MCF 10A (cell line): ENCODE data around the gene BAHD1. TPM values are rescaled to one million over a fixed set of nuclear protein-coding genes. Genes with fewer than 3 reads are reported as not detected.
A peak's percentile ranks its signal among the peaks of the same experiment; 100 is the strongest.

ENCODE experiments used
- BruUV-seq: library from RNA; stranded (reverse); fragments of 400-500 nt; replicated peaks from 2 replicates; lab custom pipeline; 2021; lab: Mats Ljungman, UMichigan
- CTCF ChIA-PET: fragments of 300-600 bp; sonication (Branson Sonifier 250); formaldehyde crosslinking; extraction: SDS; loops from one replicate; lab custom pipeline; 2021; ENCODE audit warnings: antibody characterized with exemption, inconsistent platforms; lab: Yijun Ruan, JAX
- POLR2A ChIA-PET: fragments of 300-600, 350-650 bp; sonication (Branson Sonifier 250); formaldehyde crosslinking; extraction: SDS; loops from one replicate; lab custom pipeline; 2020; ENCODE audit warnings: antibody characterized with exemption, inconsistent platforms; lab: Yijun Ruan, JAX
- DNase-seq: peaks from one replicate; pipeline ENCODE4 v3.0.0-alpha.2; 2018; ENCODE audit not compliant: unreplicated experiment
- H3K27ac Mint-ChIP-seq: one replicate; pipeline ENCODE4 v1.8.0; 2022; ENCODE audit warnings: mild to moderate bottlenecking, low read depth, mixed read lengths; ENCODE audit not compliant: unreplicated experiment
- H3K27me3 Mint-ChIP-seq: one replicate; pipeline ENCODE4 v1.8.0; 2022; ENCODE audit warnings: mixed read lengths; ENCODE audit not compliant: insufficient read depth, unreplicated experiment
- H3K36me3 Mint-ChIP-seq: one replicate; pipeline ENCODE4 v1.8.0; 2022; ENCODE audit warnings: mild to moderate bottlenecking, moderate library complexity, mixed read lengths; ENCODE audit not compliant: insufficient read depth, unreplicated experiment
- H3K4me1 Mint-ChIP-seq: one replicate; pipeline ENCODE4 v1.8.0; 2022; ENCODE audit warnings: mixed read lengths; ENCODE audit not compliant: insufficient read depth, unreplicated experiment
- H3K4me3 Mint-ChIP-seq: one replicate; pipeline ENCODE4 v1.8.0; 2022; ENCODE audit warnings: mild to moderate bottlenecking, moderate library complexity, mixed read lengths; ENCODE audit not compliant: unreplicated experiment
- H3K9me3 Mint-ChIP-seq: one replicate; pipeline ENCODE4 v1.8.0; 2022; ENCODE audit warnings: mixed read lengths; ENCODE audit not compliant: unreplicated experiment
- CTCF ChIP-seq: fragments of 200-600 bp; IDR thresholded peaks from one replicate; pipeline ENCODE4 v1.8.0; 2022; ENCODE audit warnings: antibody characterized with exemption, mild to moderate bottlenecking; ENCODE audit not compliant: unreplicated experiment
- intact Hi-C: fragments of 100-400 bp; cut with micrococcal nuclease; formaldehyde crosslinking; loops from 2 replicates; pipeline ENCODE4 v1.14.1; 2022
- total RNA-seq: library from RNA; stranded (reverse); gene quantifications from 2 replicates; pipeline ENCODE4 v1.2.3, GENCODE V29; 2022

The BAHD1 gene
- total RNA-seq, 1 experiment from 2014 or later: 14.9 TPM

DNA sequence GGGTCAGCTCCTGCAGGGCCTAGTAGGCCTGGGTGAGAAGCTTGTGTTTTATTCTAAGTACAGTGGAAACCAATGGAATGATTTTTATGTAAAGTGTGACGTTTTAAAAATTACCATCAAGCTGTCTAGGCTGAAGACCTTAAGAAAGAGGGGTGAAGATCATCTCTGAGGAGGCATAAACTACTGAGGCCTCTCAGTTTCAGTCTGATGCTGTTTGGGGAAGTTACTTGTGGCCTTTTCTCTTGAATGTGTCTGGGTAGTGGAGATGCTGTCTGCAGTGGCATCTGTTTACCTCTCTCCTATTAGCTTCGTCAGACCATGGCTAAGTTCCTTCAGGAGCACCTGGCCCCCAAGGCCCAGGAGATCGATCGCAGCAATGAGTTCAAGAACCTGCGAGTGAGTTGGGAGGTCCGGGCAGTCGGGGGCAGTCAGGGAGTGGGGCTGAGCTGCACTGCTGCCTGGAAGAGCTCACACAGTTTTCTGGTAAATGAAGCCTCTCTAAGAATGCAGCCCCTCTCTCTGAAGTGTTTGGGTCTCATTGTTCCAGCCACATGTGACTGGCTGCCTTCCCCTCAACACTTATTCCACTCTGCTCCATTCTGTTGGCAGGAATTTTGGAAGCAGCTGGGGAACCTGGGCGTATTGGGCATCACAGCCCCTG is 33.3 kb upstream of the BAHD1 start:
- no peak for DNase-seq

GRCh38 chr15:40409366-40409765 is 31.4 kb upstream of the BAHD1 start:
- CTCF ChIA-PET: no interaction called here
- no TSS peak for BruUV-seq
- H3K4me1 Mint-ChIP-seq: peaks cover 15% of the 10 kb centered on the region
- no peak for DNase-seq
- TF ChIP-seq CTCF: no peak
- POLR2A ChIA-PET: no interaction called here
- peaks cover 49% of the 10 kb centered on the region for H3K36me3 Mint-ChIP-seq
- H3K9me3 Mint-ChIP-seq: no peaks in the 10 kb centered on the region
- H3K4me3 Mint-ChIP-seq: no peak overlapping the region
- intact Hi-C loops: no loop called here
- H3K27ac Mint-ChIP-seq: no peak overlapping the region
- H3K27me3 Mint-ChIP-seq: no peaks in the 10 kb centered on the region

More for the DNA sequence above, 33.3 kb upstream of the BAHD1 start:
- no peaks in the 10 kb centered on the region for H3K27me3 Mint-ChIP-seq
- H3K36me3 Mint-ChIP-seq: peaks cover 37% of the 10 kb centered on the region
- BruUV-seq: no TSS peak
- no peak for TF ChIP-seq CTCF
- H3K4me3 Mint-ChIP-seq: no peak overlapping the region
- intact Hi-C loops: no loop called here
- H3K4me1 Mint-ChIP-seq: peaks cover 14% of the 10 kb centered on the region
- no peaks in the 10 kb centered on the region for H3K9me3 Mint-ChIP-seq
- POLR2A ChIA-PET: interaction anchor here (0.6 to 3.8 kb wide), 5 partner anchors 10 to 42 kb away, joined by 3 to 31 read pairs (median 4); partner anchors contain the start of gene KNSTRN
- no peak overlapping the region for H3K27ac Mint-ChIP-seq
- CTCF ChIA-PET: interaction anchor here (0.5 to 2.6 kb wide), 11 partner anchors 12 to 243 kb away, joined by 3 to 13 read pairs (median 4); no protein-coding TSS in a partner anchor

- H3K27me3 Mint-ChIP-seq: no peaks in the 10 kb centered on the region
- peaks cover 15% of the 10 kb centered on the region for H3K4me1 Mint-ChIP-seq
- H3K27ac Mint-ChIP-seq: no peak overlapping the region
- POLR2A ChIA-PET: no interaction called here
- no peak for DNase-seq
- BruUV-seq: no TSS peak
- no peaks in the 10 kb centered on the region for H3K9me3 Mint-ChIP-seq
- intact Hi-C loops: no loop called here
- H3K36me3 Mint-ChIP-seq: peaks cover 54% of the 10 kb centered on the region
- TF ChIP-seq CTCF: no peak
- H3K4me3 Mint-ChIP-seq: no peak overlapping the region
- CTCF ChIA-PET: interaction anchor here (0.6 to 1.3 kb wide), 4 partner anchors 10 to 66 kb away, joined by 3 to 5 read pairs (median 4); partner anchors contain the start of gene BAHD1
Measured at GRCh38 chr15:40410476-40410875, 30.3 kb upstream of the BAHD1 start.

GRCh38 chr15:40412095-40412759 is 28.5 kb upstream of the BAHD1 start:
- CTCF ChIA-PET: no interaction called here
- no peak for TF ChIP-seq CTCF
- no peak overlapping the region for H3K4me3 Mint-ChIP-seq
- H3K9me3 Mint-ChIP-seq: no peaks in the 10 kb centered on the region
- DNase-seq: peak; percentile 14
- POLR2A ChIA-PET: no interaction called here
- no peak overlapping the region for H3K27ac Mint-ChIP-seq
- H3K27me3 Mint-ChIP-seq: no peaks in the 10 kb centered on the region
- no TSS peak for BruUV-seq
- peaks cover 10% of the 10 kb centered on the region for H3K4me1 Mint-ChIP-seq
- peaks cover 67% of the 10 kb centered on the region for H3K36me3 Mint-ChIP-seq
- intact Hi-C loops: no loop called here
